Neural progenitor cell (in vitro differentiated cells): ENCODE data around the gene PHLPP1.

ENCODE experiments used
- EZH2 ChIP-seq: fragments of 200-600 bp; sonication (generic); IDR thresholded peaks from 2 replicates; pipeline ENCODE4 v1.6.1; 2017; ENCODE audit warnings: antibody characterized with exemption, mild to moderate bottlenecking, moderate library complexity
- TF ChIP-seq, protein P1 (sequence below): fragments of 200-600 bp; sonication (generic); IDR thresholded peaks from 2 replicates; pipeline ENCODE4 v1.5.1; 2017; ENCODE audit warnings: antibody characterized with exemption, mild to moderate bottlenecking

DNA sequence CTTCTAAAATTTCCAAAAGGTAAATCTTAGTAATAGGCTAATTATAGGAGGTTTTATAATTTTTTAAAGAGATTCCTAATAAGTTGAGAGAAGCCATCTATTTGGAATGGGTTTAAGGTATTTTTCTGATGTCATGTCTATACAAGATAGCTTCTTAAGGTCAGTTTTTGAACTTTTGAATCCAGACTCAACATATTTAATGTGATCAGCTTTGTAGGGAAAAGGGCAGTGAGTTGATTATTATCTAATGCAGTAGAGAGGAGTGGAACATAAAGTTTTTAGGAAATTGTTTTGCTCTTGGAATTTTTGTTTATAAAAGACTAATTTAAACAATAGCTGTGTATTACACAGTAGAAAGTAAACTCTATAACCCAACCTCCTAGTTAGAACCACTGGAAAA, 96.3 kb downstream of the PHLPP1 start:
- no peak for TF ChIP-seq EZH2
- TF ChIP-seq, protein P1, sequence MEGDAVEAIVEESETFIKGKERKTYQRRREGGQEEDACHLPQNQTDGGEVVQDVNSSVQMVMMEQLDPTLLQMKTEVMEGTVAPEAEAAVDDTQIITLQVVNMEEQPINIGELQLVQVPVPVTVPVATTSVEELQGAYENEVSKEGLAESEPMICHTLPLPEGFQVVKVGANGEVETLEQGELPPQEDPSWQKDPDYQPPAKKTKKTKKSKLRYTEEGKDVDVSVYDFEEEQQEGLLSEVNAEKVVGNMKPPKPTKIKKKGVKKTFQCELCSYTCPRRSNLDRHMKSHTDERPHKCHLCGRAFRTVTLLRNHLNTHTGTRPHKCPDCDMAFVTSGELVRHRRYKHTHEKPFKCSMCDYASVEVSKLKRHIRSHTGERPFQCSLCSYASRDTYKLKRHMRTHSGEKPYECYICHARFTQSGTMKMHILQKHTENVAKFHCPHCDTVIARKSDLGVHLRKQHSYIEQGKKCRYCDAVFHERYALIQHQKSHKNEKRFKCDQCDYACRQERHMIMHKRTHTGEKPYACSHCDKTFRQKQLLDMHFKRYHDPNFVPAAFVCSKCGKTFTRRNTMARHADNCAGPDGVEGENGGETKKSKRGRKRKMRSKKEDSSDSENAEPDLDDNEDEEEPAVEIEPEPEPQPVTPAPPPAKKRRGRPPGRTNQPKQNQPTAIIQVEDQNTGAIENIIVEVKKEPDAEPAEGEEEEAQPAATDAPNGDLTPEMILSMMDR: no peak
